Lower leg skin (tissue), 3 donors: ENCODE measurements around the gene SLC25A40.

Source experiments
- CTCF ChIP-seq, 3 donors: fragments of 450-650 bp; IDR thresholded peaks; one replicate each; pipeline ENCODE4 v1.5.1; 2016; ENCODE audit warnings: antibody characterized with exemption in 3 of 3, mild to moderate bottlenecking in 3 of 3, moderate library complexity in 2 of 3
- POLR2A ChIP-seq, 2 donors: fragments of 450-650 bp; IDR thresholded peaks; one replicate each; pipeline ENCODE4 v1.6.1; 2016 to 2017; ENCODE audit warnings: antibody characterized with exemption in 2 of 2, mild to moderate bottlenecking in 1 of 2, moderate library complexity in 1 of 2

- TF ChIP-seq POLR2A (IDR thresholded peaks at IDR 0.05) (no peak), CTCF (IDR thresholded peaks at IDR 0.05) (no peak)
Measured at GRCh38 chr7:87885018-87885417, 8.9 kb upstream of the SLC25A40 start.
